GM21423 (cell line): ENCODE data around the gene SLC25A40.
A peak's percentile ranks its signal among the peaks of the same experiment; 100 is the strongest.
"Not testable (repeated sequence)": the region's sequence is repeated elsewhere in the genome, so short reads cannot be mapped to it uniquely, and the experiment has no call there.

Experiments used
- ATAC-seq: cut with Tn5 transposase; IDR thresholded peaks from one replicate; pipeline ENCODE4 v1.9.1; 2021; ENCODE audit warnings: mild to moderate bottlenecking, moderate library complexity; ENCODE audit not compliant: unreplicated experiment

The SLC25A40 gene

GRCh38 chr7:87872346-87872745, 3.8 kb downstream of the SLC25A40 start:
- no peak for ATAC-seq

- ATAC-seq = no peak
Observed at GRCh38 chr7:87870471-87870870, 5.7 kb downstream of the SLC25A40 start.

DNA sequence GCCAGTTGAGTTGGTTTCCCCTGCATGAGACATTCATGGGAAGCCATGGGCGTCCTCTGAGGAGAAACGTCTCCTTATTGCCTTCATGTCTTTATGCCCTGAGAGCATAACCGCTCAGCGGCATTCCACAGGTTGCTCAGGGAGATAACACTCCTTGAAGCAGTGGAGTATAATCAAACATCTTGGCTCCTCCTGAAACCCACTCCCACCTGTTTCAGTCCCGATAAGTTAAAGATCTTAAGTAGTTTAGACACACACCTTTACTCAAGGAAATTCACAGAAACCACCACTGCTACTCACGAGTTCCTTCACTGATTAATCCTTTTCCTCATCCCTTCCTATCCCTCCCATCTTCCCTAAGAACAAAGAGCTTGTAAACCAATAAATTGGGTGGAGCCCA, 9.6 kb downstream of the SLC25A40 start:
- not testable (repeated sequence) for ATAC-seq

GRCh38 chr7:87866089-87866488, 10.1 kb downstream of the SLC25A40 start:
- ATAC-seq = no peak

GRCh38 chr7:87858417-87859100, 17.6 kb downstream of the SLC25A40 start:
- no peak for ATAC-seq

DNA sequence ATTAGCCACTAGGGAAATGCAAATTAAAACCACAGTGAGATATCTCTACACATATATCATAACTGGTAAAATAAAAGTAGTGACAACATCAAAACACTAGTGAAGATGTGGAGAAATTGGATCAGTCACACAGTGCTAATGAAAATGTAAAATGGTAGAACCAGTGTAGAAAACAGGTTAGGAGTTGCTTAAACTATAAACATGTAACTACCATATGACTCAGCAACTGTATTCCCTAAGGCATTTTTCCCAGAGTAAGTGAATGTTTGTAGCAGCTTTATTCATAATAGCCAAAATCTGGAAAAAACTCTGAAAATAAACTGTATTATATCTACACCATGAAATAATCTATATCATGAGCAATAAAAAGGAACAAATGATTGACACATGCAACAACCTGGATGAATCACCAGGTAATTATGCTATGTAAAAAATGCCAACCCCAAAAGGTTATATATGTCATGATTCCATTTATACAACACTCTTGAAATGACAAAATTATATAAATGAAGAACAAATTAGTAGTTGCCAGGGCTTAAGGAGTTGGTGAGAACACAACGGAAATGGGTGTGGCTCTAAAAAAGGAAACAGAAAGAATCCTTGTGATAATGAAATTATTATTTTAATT, 22.8 kb downstream of the SLC25A40 start:
- no peak for ATAC-seq

DNA sequence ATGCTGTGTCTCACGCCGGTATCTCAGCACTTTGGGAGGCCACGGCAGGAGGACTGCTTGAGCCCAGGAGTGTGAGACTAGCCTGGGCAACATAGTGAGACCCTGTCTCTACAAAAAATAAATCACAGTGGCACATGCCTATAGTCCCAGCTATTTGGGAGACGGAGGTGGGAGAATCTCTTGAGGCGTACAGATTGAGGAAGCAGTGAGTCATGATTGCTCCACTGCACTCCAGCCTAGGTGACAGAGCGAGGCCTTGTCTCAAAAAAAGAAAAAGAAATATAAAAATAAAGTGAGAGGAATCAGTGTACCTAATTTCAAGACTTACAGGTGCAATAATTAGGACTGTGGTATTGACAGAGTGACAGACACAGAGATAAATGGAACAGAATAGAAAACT, 23.9 kb downstream of the SLC25A40 start:
- ATAC-seq = no peak

DNA sequence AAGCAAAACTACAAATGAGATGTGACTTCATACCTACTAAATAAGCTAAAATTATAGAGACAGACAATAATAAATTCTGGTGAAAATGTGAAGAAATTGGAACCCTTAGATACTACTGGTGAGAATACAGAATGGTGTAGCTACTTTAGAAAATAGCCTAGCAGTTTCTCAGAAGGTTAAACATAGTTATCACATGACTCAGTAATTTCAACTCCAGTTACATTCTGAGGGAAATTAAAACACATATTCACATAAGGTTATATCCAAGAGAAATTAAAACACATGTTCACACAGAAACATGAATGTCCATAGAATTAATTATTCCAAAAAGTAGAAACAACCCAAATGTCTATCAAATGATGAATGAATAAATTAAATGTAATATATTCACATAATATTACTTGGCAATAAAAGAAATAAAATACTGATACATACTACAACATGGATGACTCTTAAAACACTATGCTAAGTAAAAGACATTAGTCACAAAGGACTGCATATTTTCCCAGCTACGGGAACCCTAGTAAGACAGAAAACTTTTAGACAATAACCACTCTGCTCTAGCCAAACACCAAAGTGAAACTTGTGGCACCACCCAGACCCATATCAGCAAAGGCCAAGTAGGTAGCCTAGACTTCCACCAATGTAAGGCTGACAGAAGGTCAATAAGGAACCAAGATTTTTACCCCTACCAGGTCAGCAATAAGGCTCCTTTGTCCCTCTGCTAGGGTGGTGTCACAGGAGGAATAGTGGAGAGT, 25.1 kb downstream of the SLC25A40 start:
- no peak for ATAC-seq

- no peak for ATAC-seq
Observed at GRCh38 chr7:87837597-87837996, 38.6 kb downstream of the SLC25A40 start.

GRCh38 chr7:87833130-87833529, 43.0 kb downstream of the SLC25A40 start:
- ATAC-seq = no peak

GRCh38 chr7:87831097-87831496, 45.1 kb downstream of the SLC25A40 start:
- ATAC-seq = no peak

GRCh38 chr7:87828383-87828782, 47.8 kb downstream of the SLC25A40 start:
- not testable (repeated sequence) for ATAC-seq

DNA sequence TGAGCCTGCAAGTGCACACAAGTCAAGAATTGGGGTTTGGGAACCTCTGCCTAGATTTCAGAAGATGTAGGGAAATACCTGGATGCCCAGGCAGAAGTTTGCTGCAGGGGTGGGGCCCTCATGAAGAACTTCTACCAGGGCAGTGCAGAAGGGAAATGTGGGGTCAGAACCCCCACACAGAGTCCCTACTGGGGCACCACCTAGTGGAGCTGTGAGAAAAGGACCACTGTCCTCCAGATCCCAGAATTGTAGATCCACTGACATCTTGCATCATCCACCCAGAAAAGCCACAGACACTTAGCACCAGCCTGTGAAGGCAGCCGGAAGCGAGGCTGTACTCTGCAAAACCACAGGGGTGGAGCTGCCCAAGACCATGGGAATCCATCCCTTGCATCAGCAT, 50.8 kb downstream of the SLC25A40 start:
- ATAC-seq = not testable (repeated sequence)

DNA sequence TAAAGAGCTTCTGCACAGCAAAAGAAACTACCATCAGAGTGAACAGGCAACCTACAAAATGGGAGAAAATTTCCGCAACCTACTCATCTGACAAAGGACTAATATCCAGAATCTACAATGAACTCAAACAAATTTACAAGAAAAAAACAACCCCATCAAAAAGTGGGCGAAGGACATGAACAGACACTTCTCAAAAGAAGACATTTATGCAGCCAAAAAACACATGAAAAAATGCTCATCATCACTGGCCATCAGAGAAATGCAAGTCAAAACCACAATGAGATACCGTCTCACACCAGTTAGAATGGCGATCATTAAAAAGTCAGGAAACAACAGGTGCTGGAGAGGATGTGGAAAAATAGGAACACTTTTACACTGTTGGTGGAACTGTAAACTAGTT, 54.1 kb downstream of the SLC25A40 start:
- ATAC-seq = not testable (repeated sequence)

- no peak for ATAC-seq
Observed at GRCh38 chr7:87818336-87818735, 57.8 kb downstream of the SLC25A40 start.

DNA sequence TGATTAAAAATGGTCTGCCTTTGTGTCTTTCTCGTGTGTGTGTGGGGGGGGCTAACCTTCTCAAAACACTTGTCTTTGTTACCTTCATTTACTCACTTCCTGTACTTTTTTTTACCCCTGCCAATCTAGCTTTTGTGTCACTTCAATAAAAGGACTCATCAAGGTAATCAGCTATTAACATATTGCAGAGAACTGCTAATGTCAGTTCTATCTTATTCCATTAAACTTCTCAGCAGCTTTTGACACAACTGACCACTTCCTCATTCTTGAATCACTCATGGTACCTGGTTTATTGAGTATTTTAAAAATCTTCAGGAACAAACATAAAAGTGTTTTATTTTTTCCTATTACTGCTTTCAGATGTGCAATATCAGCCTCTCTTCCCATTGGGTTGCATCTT, 59.8 kb downstream of the SLC25A40 start:
- ATAC-seq = no peak

DNA sequence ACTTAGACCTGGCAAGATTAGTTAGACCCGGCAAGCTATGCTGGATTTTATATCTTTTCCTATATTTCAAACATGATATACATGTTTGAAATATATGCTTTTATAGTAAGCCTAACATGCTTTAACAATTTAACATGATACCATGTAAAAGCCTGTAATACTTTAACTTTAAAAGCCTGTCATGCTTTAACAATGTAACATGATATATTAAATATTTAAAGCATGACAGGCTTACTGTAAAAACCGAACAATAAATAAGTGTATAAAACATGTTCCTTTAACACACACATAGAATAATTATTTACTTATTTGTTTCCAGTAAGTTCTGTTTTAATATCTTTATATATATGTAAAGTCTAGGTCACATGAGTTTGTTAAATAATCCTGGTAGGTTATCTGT, 65.4 kb downstream of the SLC25A40 start:
- ATAC-seq = no peak

DNA sequence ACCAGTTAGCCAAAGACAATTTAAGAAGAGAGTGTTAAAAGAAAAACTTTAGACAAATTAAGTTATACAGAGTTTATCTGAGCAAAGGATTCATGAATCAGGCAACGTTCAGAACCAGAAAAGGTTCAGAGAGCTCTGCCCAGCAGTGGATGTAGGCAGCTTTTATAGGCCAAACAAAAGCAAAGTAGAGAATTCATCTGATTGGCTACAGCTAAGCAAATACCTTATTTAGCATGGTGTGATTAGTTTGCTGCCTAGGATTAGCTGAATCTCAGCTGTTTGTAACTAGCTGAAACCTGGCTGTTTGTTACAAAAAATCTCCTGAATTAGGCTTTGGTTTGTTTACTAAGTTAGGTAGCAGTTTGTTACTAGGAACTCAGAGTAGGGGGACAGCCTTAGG, 66.0 kb downstream of the SLC25A40 start:
- ATAC-seq = no peak

GRCh38 chr7:87806150-87806549, 70.0 kb downstream of the SLC25A40 start:
- no peak for ATAC-seq

DNA sequence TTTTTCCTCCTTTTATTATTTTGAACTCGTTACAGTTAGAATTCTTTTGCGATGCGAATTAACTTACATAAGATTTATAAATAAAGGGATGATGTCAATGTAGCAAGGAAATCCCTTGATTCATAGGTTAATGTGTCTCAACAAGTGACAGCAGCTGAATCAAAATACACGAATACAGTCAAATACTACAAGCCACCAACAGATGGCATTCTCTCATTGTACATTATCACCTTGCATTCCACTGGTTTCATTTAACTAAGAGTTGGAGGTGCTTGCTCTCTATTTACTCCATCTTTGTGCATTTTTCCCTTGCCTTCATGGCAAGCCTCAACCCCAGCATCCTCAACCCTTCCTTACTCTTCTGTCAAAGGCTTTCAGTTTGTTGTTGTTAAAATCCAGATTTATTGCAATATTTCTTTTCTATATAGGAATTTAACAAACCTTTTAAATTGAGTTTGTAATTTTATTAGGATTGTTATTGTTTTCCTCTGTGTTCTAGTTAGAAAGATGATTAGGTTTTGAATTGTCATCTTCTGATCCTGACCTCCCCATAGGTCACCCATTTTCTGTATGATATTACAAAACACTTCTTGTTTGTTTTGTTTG, 78.3 kb downstream of the SLC25A40 start:
- peak; percentile 90 for ATAC-seq

GRCh38 chr7:87797395-87797794, 78.8 kb downstream of the SLC25A40 start:
- ATAC-seq = peak; percentile 13
